Liver (tissue), 9 donors: ENCODE measurements around the gene LKAAEAR1. TPM values are rescaled to one million over a fixed set of nuclear protein-coding genes. Genes with fewer than 3 reads are reported as not detected.

Experiments used
- DNase-seq: peaks from one replicate; pipeline ENCODE4 v3.0.0-alpha.2; 2017; ENCODE audit warnings: low spot score
- H3K27ac ChIP-seq, 2 donors: one replicate each; pipeline ENCODE4 v1.7.0; 2013; ENCODE audit warnings: inconsistent platforms in 2 of 2, low read length in 2 of 2, control low read depth in 1 of 2, low read depth in 1 of 2, mild to moderate bottlenecking in 1 of 2
- H3K27me3 ChIP-seq, 4 donors: one replicate each; pipeline versions ENCODE4 v1.6.1 to v1.7.0; 2013; ENCODE audit warnings: low read length in 3 of 4, inconsistent platforms in 1 of 4, mild to moderate bottlenecking in 1 of 4, moderate library complexity in 1 of 4; ENCODE audit not compliant: control insufficient read depth in 4 of 4, insufficient read depth in 4 of 4
- H3K36me3 ChIP-seq, 4 donors: one replicate each; pipeline versions ENCODE4 v1.6.1 to v1.7.0; 2013; ENCODE audit warnings: low read length in 3 of 4, mild to moderate bottlenecking in 3 of 4, low read depth in 1 of 4, moderate library complexity in 1 of 4; ENCODE audit not compliant: control insufficient read depth in 4 of 4, insufficient read depth in 3 of 4
- H3K4me1 ChIP-seq, 4 donors: one replicate each; pipeline versions ENCODE4 v1.6.1 to v1.7.0; 2013; ENCODE audit warnings: low read length in 3 of 4, mild to moderate bottlenecking in 3 of 4, moderate library complexity in 1 of 4; ENCODE audit not compliant: control insufficient read depth in 4 of 4, insufficient read depth in 4 of 4
- H3K4me3 ChIP-seq, 3 donors: one replicate each; pipeline versions ENCODE4 v1.6.1 to v1.7.0; 2013; ENCODE audit warnings: low read length in 3 of 3, control low read depth in 1 of 3, low read depth in 1 of 3, mild to moderate bottlenecking in 1 of 3
- H3K9ac ChIP-seq, 2 donors: one replicate each; pipeline ENCODE4 v1.7.0; 2013; ENCODE audit warnings: low read length in 2 of 2, mild to moderate bottlenecking in 2 of 2, moderate library complexity in 2 of 2, control low read depth in 1 of 2, low read depth in 1 of 2
- H3K9me3 ChIP-seq, 4 donors: one replicate each; pipeline versions ENCODE4 v1.6.1 to v1.7.0; 2013; ENCODE audit warnings: low read length in 3 of 4; ENCODE audit not compliant: control insufficient read depth in 4 of 4
- CTCF ChIP-seq: fragments of 150-350 bp; IDR thresholded peaks from 2 replicates; pipeline ENCODE4 v1.5.1; 2017; ENCODE audit warnings: improper control_type of control experiment, low read depth, low read length; ENCODE audit not compliant: missing input control
- EGR1 ChIP-seq, 2 donors: IDR thresholded peaks; 2 replicates each; pipeline ENCODE4 v1.6.1; 2016 to 2018; ENCODE audit warnings: antibody characterized with exemption in 2 of 2, low read depth in 2 of 2
- FOXA1 ChIP-seq: IDR thresholded peaks from 2 replicates; pipeline ENCODE4 v1.6.1; 2016; ENCODE audit warnings: antibody characterized with exemption
- GABPA ChIP-seq, 2 donors: IDR thresholded peaks in 1 of 2; conservative IDR thresholded peaks in 1 of 2; 2 replicates each; pipeline ENCODE4 v1.6.1; 2016; ENCODE audit warnings: antibody characterized with exemption in 2 of 2, mild to moderate bottlenecking in 1 of 2, moderate library complexity in 1 of 2
- HNF4A ChIP-seq, 2 donors: conservative IDR thresholded peaks; 2 replicates each; pipeline ENCODE4 v1.6.1; 2016; ENCODE audit warnings: antibody characterized with exemption in 2 of 2, mild to moderate bottlenecking in 2 of 2
- HNF4G ChIP-seq: IDR thresholded peaks from 2 replicates; pipeline ENCODE4 v1.6.1; 2016; ENCODE audit warnings: antibody characterized with exemption
- JUND ChIP-seq, 2 donors: IDR thresholded peaks; 2 replicates each; pipeline ENCODE4 v1.6.1; 2016; ENCODE audit warnings: antibody characterized with exemption in 2 of 2
- MAX ChIP-seq: IDR thresholded peaks from 2 replicates; pipeline ENCODE4 v1.6.1; 2016; ENCODE audit warnings: antibody characterized with exemption
- NR2F2 ChIP-seq: IDR thresholded peaks from 2 replicates; pipeline ENCODE4 v1.6.1; 2016; ENCODE audit warnings: antibody characterized with exemption
- RAD21 ChIP-seq, 2 donors: IDR thresholded peaks; 2 replicates each; pipeline ENCODE4 v1.6.1; 2016; ENCODE audit warnings: antibody characterized with exemption in 2 of 2, mild to moderate bottlenecking in 2 of 2
- RXRA ChIP-seq, 2 donors: IDR thresholded peaks; 2 replicates each; pipeline ENCODE4 v1.6.1; 2017 to 2018; ENCODE audit warnings: antibody characterized with exemption in 2 of 2, mild to moderate bottlenecking in 1 of 2
- SP1 ChIP-seq: IDR thresholded peaks from 2 replicates; pipeline ENCODE4 v1.6.1; 2018; ENCODE audit warnings: antibody characterized with exemption, mild to moderate bottlenecking
- TAF1 ChIP-seq: conservative IDR thresholded peaks from 2 replicates; pipeline ENCODE4 v1.6.1; 2016; ENCODE audit warnings: antibody characterized with exemption, mild to moderate bottlenecking
- YY1 ChIP-seq: IDR thresholded peaks from 2 replicates; pipeline ENCODE4 v1.6.1; 2016; ENCODE audit warnings: antibody characterized with exemption, mild to moderate bottlenecking
- ZBTB33 ChIP-seq: IDR thresholded peaks from 2 replicates; pipeline ENCODE4 v1.6.1; 2016; ENCODE audit warnings: antibody characterized with exemption
- WGBS: extraction: QIAGEN DNeasy Blood & Tissue Kit; methylation state at CpG from one replicate; pipeline ENCODE4 v1.1.7; 2013; 5-methylcytosine and 5-hydroxymethylcytosine counted together
- polyA plus RNA-seq, 2 donors: library from polyadenylated mRNA; stranded (reverse) in 1 of 2; unstranded in 1 of 2; fragments of 200-250 nt in 1 of 2; fragments of >200 nt in 1 of 2; fragmentation: Nextera tagmentation in 1 of 2; extraction: Ambion mirVana in 1 of 2; gene quantifications; one replicate each; pipeline versions ENCODE4 v1.2.1 to v1.2.3, GENCODE V29; 2013 to 2015
- total RNA-seq, 2 donors: library from RNA; depleted of rRNA; stranded (reverse); fragments of >200 nt; gene quantifications; one replicate each; pipeline ENCODE4 v1.2.3, GENCODE V29; 2014
- donor health status: healthy.
- donor health status: healthy.
- donor health status: healthy.
- donor health status: healthy.
- donor health status: healthy.

The LKAAEAR1 gene
- total and polyA plus RNA-seq, 4 donors: 0.08 TPM; not detected in 3

- TF ChIP-seq YY1 (peak; percentile 19), RXRA (IDR thresholded peaks at IDR 0.05) (peak; percentile 67 to 90), FOXA1 (no peak), JUND (IDR thresholded peaks at IDR 0.05) (peak in 1 of 2 donors; percentile 64), EGR1 (IDR thresholded peaks at IDR 0.05; ENCODE audit: low read depth in 2 of 2) (no peak), GABPA (IDR thresholded peaks at IDR 0.05 in 1 of 2, conservative IDR thresholded peaks at IDR 0.05 in 1 of 2) (no peak), HNF4A (conservative IDR thresholded peaks at IDR 0.05) (peak; percentile 26 to 69), SP1 (peak; percentile 31), ZBTB33 (no peak), CTCF (no peak)
- Histone ChIP-seq H3K27ac (peak overlapping the region; percentile 64 to 74), H3K9ac (peak overlapping the region; percentile 39 to 85), H3K9me3 (no peaks in the 10 kb centered on the region), H3K4me1 (peaks cover 27 to 63% (median 52%) of the 10 kb centered on the region in 4 donors), H3K4me3 (peak overlapping the region; percentile 71 to 89 (median 83)), H3K27me3 (no peaks in the 10 kb centered on the region), H3K36me3 (no peaks in the 10 kb centered on the region)
- DNase-seq: peak; percentile 51
- 26% methylated on average over 12 of the region's 12 CpGs for WGBS
Observed at GRCh38 chr20:64064145-64064698, 20.0 kb downstream of the LKAAEAR1 start.

GRCh38 chr20:64063389-64064144 lies 20.6 kb downstream of the LKAAEAR1 start:
- Histone ChIP-seq H3K27ac (peak overlapping the region; percentile 64 to 74), H3K36me3 (no peaks in the 10 kb centered on the region), H3K9ac (peak overlapping the region; percentile 52 to 85), H3K9me3 (no peaks in the 10 kb centered on the region), H3K27me3 (no peaks in the 10 kb centered on the region), H3K4me3 (peak overlapping the region; percentile 71 to 89 (median 83)), H3K4me1 (peaks cover 27 to 61% (median 52%) of the 10 kb centered on the region in 4 donors)
- WGBS: 2% methylated on average over 51 of the region's 51 CpGs
- TF ChIP-seq TAF1 (no peak), JUND (IDR thresholded peaks at IDR 0.05) (no peak), MAX (no peak), NR2F2 (no peak), CTCF (no peak), EGR1 (IDR thresholded peaks at IDR 0.05; ENCODE audit: low read depth in 2 of 2) (no peak), RXRA (IDR thresholded peaks at IDR 0.05) (no peak), YY1 (no peak), RAD21 (IDR thresholded peaks at IDR 0.05) (no peak), SP1 (no peak), HNF4G (no peak)
- DNase-seq: no peak
